Measurements from ENCODE around the gene ZNF750. TPM values are rescaled to one million over a fixed set of nuclear protein-coding genes. Genes with fewer than 3 reads are reported as not detected.

The ZNF750 gene
- total RNA-seq, 4 donors from 2014 or later: not detected

GRCh38 chr17:82862737-82863382 is 23.0 kb upstream of the ZNF750 start:
- TF ChIP-seq CTCF (IDR thresholded peaks at IDR 0.05; ENCODE audit: low read depth): no peak

- TF ChIP-seq CTCF (IDR thresholded peaks at IDR 0.05; ENCODE audit: low read depth): no peak
Measured at GRCh38 chr17:82862191-82862590, 22.4 kb upstream of the ZNF750 start.

GRCh38 chr17:82861393-82861775 is 21.6 kb upstream of the ZNF750 start:
- TF ChIP-seq CTCF (IDR thresholded peaks at IDR 0.05; ENCODE audit: low read depth): no peak

- no peak for TF ChIP-seq CTCF (IDR thresholded peaks at IDR 0.05; ENCODE audit: low read depth)
Measured at GRCh38 chr17:82860606-82861392, 21.0 kb upstream of the ZNF750 start.

- no peak for TF ChIP-seq CTCF (IDR thresholded peaks at IDR 0.05; ENCODE audit: low read depth)
Measured at GRCh38 chr17:82859431-82860403, 19.9 kb upstream of the ZNF750 start.

- no peak for TF ChIP-seq CTCF (IDR thresholded peaks at IDR 0.05; ENCODE audit: low read depth)
Measured at GRCh38 chr17:82858376-82859126, 18.7 kb upstream of the ZNF750 start.
